ENCODE data around the gene KIRREL3.

The KIRREL3 gene

DNA sequence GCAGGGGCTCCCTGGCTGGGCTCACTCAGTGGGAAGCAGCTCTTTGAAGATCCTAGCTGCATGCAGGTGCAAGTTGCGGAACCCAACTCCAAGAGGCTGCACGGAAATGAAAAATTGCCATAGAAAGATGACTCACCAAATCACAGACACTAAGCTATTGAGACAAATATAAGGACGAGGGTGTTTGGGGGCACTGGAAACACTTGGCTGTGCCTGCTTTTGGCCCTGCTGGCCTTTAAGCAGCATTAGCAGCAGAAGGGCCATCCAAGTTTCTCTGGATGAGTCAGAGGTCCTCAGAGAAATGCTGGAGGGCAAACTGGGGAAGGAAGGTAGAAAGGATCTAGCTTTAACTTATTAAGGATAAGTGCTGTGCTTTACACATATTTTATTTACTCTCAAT lies 282.3 kb downstream of the KIRREL3 start:
- DNase-seq (ENCODE audit: low read depth in 1 of 2, low spot score in 1 of 2) = no peak
- TF ChIP-seq GABPA (IDR thresholded peaks at IDR 0.05; ENCODE audit: low read depth) = no peak
- TF ChIP-seq, protein P1, sequence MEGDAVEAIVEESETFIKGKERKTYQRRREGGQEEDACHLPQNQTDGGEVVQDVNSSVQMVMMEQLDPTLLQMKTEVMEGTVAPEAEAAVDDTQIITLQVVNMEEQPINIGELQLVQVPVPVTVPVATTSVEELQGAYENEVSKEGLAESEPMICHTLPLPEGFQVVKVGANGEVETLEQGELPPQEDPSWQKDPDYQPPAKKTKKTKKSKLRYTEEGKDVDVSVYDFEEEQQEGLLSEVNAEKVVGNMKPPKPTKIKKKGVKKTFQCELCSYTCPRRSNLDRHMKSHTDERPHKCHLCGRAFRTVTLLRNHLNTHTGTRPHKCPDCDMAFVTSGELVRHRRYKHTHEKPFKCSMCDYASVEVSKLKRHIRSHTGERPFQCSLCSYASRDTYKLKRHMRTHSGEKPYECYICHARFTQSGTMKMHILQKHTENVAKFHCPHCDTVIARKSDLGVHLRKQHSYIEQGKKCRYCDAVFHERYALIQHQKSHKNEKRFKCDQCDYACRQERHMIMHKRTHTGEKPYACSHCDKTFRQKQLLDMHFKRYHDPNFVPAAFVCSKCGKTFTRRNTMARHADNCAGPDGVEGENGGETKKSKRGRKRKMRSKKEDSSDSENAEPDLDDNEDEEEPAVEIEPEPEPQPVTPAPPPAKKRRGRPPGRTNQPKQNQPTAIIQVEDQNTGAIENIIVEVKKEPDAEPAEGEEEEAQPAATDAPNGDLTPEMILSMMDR (IDR thresholded peaks at IDR 0.05; ENCODE audit: insufficient read depth, low read length) = no peak
- TF ChIP-seq POLR2AphosphoS5 (IDR thresholded peaks at IDR 0.05; ENCODE audit: low read depth) = no peak
- no peak for TF ChIP-seq SPI1 (IDR thresholded peaks at IDR 0.05; ENCODE audit: borderline replicate concordance, low read depth)
- TF ChIP-seq, protein P2, sequence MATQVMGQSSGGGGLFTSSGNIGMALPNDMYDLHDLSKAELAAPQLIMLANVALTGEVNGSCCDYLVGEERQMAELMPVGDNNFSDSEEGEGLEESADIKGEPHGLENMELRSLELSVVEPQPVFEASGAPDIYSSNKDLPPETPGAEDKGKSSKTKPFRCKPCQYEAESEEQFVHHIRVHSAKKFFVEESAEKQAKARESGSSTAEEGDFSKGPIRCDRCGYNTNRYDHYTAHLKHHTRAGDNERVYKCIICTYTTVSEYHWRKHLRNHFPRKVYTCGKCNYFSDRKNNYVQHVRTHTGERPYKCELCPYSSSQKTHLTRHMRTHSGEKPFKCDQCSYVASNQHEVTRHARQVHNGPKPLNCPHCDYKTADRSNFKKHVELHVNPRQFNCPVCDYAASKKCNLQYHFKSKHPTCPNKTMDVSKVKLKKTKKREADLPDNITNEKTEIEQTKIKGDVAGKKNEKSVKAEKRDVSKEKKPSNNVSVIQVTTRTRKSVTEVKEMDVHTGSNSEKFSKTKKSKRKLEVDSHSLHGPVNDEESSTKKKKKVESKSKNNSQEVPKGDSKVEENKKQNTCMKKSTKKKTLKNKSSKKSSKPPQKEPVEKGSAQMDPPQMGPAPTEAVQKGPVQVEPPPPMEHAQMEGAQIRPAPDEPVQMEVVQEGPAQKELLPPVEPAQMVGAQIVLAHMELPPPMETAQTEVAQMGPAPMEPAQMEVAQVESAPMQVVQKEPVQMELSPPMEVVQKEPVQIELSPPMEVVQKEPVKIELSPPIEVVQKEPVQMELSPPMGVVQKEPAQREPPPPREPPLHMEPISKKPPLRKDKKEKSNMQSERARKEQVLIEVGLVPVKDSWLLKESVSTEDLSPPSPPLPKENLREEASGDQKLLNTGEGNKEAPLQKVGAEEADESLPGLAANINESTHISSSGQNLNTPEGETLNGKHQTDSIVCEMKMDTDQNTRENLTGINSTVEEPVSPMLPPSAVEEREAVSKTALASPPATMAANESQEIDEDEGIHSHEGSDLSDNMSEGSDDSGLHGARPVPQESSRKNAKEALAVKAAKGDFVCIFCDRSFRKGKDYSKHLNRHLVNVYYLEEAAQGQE (IDR thresholded peaks at IDR 0.05; ENCODE audit: insufficient replicate concordance, low read depth) = no peak
- Histone ChIP-seq H3K4me3 (replicated peaks; ENCODE audit: insufficient read depth, low read length) (no peak overlapping the region), H3K27ac (replicated peaks) (no peak overlapping the region), H3K27me3 (ENCODE audit: insufficient read depth, poor library complexity, severe bottlenecking) (no peaks in the 10 kb centered on the region)

DNA sequence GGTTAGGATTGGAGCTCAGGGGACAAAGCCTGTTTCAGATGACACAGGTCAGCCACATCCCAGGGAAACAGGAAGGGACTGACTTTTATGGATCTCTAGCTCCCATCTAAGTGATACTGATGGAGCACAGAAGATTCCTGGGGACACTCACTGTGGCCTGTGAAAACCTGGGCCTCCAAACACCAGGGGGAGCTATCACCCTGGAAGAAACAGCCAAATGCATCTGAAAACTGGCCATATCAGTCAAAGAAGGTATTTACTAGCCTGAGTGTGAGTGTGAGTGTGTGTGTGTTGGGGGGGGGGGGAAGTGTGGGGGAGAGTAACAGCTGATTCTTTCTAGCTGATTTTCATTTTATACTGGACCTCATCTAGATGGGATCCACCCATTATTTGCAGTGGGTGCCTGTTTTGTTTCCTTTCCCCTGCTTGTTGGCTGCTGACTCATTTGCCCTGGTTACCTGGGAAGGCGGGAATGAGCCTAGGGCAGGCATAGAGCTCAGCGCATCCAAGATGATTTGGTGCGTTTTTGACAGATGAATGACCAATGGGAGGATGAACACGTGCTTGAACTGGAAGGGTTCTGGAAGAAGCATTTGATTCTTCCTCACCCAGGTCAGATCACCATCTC lies 284.0 kb downstream of the KIRREL3 start:
- TF ChIP-seq, protein P1 (IDR thresholded peaks at IDR 0.05; ENCODE audit: insufficient read depth, low read length) = peak; percentile 52
- no peak for TF ChIP-seq GABPA (IDR thresholded peaks at IDR 0.05; ENCODE audit: low read depth)
- Histone ChIP-seq H3K27me3 (ENCODE audit: insufficient read depth, poor library complexity, severe bottlenecking) (peaks cover 8% of the 10 kb centered on the region), H3K4me3 (replicated peaks; ENCODE audit: insufficient read depth, low read length) (no peak overlapping the region), H3K27ac (replicated peaks) (no peak overlapping the region)
- DNase-seq (ENCODE audit: low read depth in 1 of 2, low spot score in 1 of 2) = peak in 1 of 2 experiments; percentile 30

DNA sequence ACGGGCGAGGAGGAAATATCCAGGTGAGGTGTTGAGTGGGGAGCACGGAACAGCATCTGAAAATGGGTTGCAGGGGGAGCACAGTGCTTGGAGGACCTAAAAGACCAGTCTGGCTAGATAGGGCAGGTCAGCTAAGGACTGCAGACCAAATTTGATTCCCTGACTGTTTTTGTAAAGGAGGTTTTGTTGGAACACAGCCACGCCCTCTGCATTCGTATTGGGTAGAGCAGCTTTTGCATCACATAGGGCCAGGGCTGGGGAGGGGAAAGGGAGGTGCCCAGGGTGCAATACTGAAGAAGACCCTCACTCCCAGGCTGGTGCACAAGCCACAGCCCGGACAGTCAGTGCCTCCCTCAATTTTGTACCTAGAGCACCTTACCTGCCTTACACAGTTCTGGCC lies 286.8 kb downstream of the KIRREL3 start:
- no peak for TF ChIP-seq GABPA (IDR thresholded peaks at IDR 0.05; ENCODE audit: low read depth)
- no peak for DNase-seq (ENCODE audit: low read depth in 1 of 2, low spot score in 1 of 2)
- H3K4me3 ChIP-seq (replicated peaks; ENCODE audit: insufficient read depth, low read length) = no peak overlapping the region
- no peak overlapping the region for H3K27ac ChIP-seq (replicated peaks)
- peaks cover 12% of the 10 kb centered on the region for H3K27me3 ChIP-seq (ENCODE audit: insufficient read depth, poor library complexity, severe bottlenecking)

DNA sequence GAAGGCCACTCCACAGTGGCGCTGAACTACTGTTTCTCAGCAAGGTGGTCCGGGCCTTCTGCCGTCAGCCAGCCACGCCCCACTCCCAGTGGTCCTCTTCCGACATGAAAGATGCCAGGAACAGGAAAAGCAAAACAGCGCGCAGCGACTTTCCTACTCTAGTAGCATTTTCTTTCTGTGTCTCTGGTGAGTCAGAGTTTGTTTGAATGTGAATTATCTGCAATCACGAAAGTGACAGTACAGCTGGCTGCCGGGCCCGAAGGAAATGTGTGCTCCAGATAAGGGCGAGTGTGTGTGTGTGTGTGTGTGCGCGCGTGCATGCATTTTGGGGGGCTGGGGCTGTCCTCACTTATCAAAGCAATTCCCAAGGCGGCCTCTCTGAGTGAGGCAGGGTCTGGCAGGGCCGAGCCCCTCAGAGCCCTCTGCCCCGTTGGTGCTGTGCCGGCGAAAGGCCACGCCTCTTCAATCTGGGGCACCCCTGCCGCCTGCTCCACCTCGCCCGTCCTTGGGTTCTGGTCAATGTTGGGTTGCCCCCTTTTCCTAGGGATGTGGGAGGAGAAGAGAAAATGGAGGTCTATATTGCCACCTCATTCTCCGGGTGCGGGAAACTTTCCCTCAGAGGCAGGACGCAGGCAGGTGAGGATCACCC lies 288.5 kb downstream of the KIRREL3 start:
- Histone ChIP-seq H3K27ac (replicated peaks) (no peak overlapping the region), H3K4me3 (replicated peaks; ENCODE audit: insufficient read depth, low read length) (no peak overlapping the region), H3K27me3 (ENCODE audit: insufficient read depth, poor library complexity, severe bottlenecking) (peaks cover 12% of the 10 kb centered on the region)
- DNase-seq (ENCODE audit: low read depth in 1 of 2, low spot score in 1 of 2) = no peak
- TF ChIP-seq POLR2AphosphoS5 (IDR thresholded peaks at IDR 0.05; ENCODE audit: low read depth) = no peak
- TF ChIP-seq, protein P2 (IDR thresholded peaks at IDR 0.05; ENCODE audit: insufficient replicate concordance, low read depth) = no peak
- TF ChIP-seq, protein P1 (IDR thresholded peaks at IDR 0.05; ENCODE audit: insufficient read depth, low read length) = no peak
- TF ChIP-seq SPI1 (IDR thresholded peaks at IDR 0.05; ENCODE audit: borderline replicate concordance, low read depth) = no peak
- no peak for TF ChIP-seq GABPA (IDR thresholded peaks at IDR 0.05; ENCODE audit: low read depth)

All from HL-60 (cell line).